Measurements from ENCODE around the gene MT1F.
A peak's percentile ranks its signal among the peaks of the same experiment; 100 is the strongest.
"Not testable (repeated sequence)": the region's sequence is repeated elsewhere in the genome, so short reads cannot be mapped to it uniquely, and the experiment has no call there.

MT1F gene

DNA sequence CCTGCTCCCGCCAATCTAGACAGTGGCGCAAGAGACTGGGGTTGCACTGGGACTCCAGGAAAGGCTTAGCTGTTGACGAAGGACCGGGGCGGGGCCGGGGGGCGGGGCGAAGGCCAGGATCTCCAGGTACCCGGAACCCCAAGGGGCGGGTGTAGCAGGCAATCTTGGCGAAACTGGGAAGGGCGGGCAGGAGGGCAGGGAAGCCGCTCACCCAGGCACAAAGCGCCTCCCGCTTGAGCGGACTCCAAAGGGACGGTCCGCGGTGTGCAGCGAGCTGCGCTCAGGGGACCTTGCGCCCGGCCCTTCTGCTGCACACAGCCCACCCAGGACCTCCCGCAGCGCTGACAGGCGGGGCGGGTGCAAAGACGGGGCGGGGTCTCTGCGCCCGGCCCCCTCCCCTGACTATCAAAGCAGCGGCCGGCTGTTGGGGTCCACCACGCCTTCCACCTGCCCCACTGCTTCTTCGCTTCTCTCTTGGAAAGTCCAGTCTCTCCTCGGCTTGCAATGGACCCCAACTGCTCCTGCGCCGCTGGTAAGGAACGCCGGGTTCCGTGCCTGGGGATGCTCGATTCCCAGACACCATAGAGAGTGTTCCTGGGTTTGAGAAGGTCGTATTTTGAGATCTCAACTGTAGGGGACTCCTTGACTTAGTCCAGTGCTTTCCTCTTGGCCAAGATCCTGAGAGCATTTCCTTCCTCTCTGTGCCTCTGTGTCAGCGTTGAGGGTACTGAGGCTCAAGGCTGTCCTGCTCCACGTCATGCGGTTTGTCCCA lies at the start of gene MT1F:
TSS of gene MT1F (plus strand) at position 405 of the 772 bp plus-strand sequence. CDS start at position 505, 100 bp downstream.
- peak within 1 kb of the TSS; percentile 31 to 66 (median 52) for H3K4me3 ChIP-seq
- peak within 1 kb of the TSS in 20 of 21 experiments; percentile 7 to 83 (median 69) for H3K27ac ChIP-seq

DNA sequence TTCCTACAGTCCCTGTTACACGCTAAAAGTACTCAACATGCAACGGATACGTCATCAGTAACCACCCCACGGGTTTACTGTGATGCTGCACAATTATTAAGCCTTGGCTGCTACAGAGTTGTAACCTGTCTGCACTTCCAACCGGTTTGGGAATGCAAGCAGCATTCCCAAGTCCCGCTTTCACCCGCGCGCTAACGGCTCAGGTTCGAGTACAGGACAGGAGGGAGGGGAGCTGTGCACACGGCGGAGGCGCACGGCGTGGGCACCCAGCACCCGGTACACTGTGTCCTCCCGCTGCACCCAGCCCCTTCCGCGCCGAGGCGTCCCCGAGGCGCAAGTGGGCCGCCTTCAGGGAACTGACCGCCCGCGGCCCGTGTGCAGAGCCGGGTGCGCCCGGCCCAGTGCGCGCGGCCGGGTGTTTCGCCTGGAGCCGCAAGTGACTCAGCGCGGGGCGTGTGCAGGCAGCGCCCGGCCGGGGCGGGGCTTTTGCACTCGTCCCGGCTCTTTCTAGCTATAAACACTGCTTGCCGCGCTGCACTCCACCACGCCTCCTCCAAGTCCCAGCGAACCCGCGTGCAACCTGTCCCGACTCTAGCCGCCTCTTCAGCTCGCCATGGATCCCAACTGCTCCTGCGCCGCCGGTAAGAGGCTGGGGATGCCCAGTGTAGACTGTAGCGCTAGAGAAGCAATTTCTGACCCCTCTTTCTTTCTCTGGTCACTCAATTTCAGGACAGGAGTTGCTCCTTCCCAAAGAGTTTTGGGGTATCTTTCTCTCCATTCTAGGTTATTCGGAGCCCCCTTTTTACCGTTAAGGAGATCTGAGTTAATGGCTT lies 49.5 kb upstream of the MT1F start, which contains the start of gene MT2A:
TSS of gene MT2A (plus strand) at position 542 of the 833 bp plus-strand sequence. CDS start at position 614, 72 bp downstream.
- Histone ChIP-seq H3K4me3 (peak within 1 kb of the TSS; percentile 44 to 69 (median 60)), H3K27ac (peak within 1 kb of the TSS; percentile 60 to 99 (median 92))

- Histone ChIP-seq H3K4me3 (peak overlapping the region; percentile 44 to 69 (median 60)), H3K27ac (peak overlapping the region; percentile 56 to 99 (median 92))
Observed at GRCh38 chr16:56608876-56609462, 48.8 kb upstream of the MT1F start.

DNA sequence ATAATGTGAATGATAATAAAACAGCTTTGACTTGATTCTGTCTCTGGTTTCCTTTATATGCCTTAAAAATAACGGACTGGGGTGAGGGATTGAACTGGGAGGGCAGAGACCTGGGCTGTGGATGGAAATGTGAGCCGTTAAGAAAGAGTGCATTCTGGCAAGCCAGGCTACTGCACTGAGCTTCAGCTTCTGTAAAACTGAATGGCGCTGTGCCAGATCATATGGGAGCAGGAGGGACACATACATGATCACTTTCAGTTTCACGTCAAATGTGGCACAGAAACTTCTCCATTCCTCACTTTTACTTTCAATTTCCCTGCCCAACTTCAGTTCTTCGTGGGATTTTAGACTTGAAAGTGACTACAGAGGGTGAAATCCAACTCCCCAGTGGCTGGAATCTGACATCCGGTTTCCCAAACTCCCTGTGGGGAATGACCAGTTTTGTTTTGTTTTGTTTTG lies 48.3 kb upstream of the MT1F start:
- Histone ChIP-seq H3K4me3 (peak overlapping the region; percentile 44 to 69 (median 60)), H3K27ac (peak overlapping the region; percentile 56 to 99 (median 92))

- peak overlapping the region in 6 of 7 experiments; percentile 44 to 69 (median 56) for H3K4me3 ChIP-seq
Observed at GRCh38 chr16:56610017-56610608, 47.6 kb upstream of the MT1F start.

GRCh38 chr16:56610609-56611111 lies 47.1 kb upstream of the MT1F start:
- no peak overlapping the region for H3K4me3 ChIP-seq

More at GRCh38 chr16:56610017-56610608, 47.6 kb upstream of the MT1F start:
- peak overlapping the region; percentile 48 to 99 (median 92) for H3K27ac ChIP-seq

GRCh38 chr16:56611281-56611833 lies 46.4 kb upstream of the MT1F start:
- Histone ChIP-seq H3K4me3 (no peak overlapping the region), H3K27ac (peak overlapping the region in 18 of 21 experiments; percentile 84 to 99 (median 93))

More at GRCh38 chr16:56610609-56611111, 47.1 kb upstream of the MT1F start:
- H3K27ac ChIP-seq, result peak overlapping the region; percentile 48 to 99 (median 92)

DNA sequence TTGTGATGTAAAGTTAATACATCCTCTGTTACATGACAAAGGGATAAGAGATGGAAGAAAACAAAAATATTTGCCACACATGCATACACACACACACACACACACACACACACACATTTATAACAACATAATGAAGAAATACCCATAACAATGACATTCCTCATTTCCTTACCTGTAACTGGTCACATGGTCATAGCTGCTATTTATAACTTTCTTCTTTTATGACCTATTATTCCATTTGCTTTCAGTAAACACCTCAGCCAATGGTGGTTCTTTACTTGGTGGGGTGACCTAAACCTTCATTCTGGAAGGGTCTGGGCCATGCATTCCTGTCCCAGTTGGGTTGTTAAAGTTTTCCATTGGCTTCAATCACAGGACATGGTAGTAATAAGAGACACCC lies 44.1 kb upstream of the MT1F start:
- Histone ChIP-seq H3K4me3 (no peak overlapping the region), H3K27ac (no peak overlapping the region)

- Histone ChIP-seq H3K4me3 (no peak overlapping the region), H3K27ac (no peak overlapping the region)
Observed at GRCh38 chr16:56614549-56614991, 43.2 kb upstream of the MT1F start.

GRCh38 chr16:56615353-56615752 lies 42.4 kb upstream of the MT1F start:
- Histone ChIP-seq H3K27ac (no peak overlapping the region), H3K4me3 (no peak overlapping the region)

GRCh38 chr16:56616608-56617211 lies 41.0 kb upstream of the MT1F start:
- Histone ChIP-seq H3K4me3 (peak overlapping the region in 6 of 7 experiments; percentile 1 to 30 (median 22)), H3K27ac (peak overlapping the region in 8 of 21 experiments; percentile 0 to 67 (median 34))

DNA sequence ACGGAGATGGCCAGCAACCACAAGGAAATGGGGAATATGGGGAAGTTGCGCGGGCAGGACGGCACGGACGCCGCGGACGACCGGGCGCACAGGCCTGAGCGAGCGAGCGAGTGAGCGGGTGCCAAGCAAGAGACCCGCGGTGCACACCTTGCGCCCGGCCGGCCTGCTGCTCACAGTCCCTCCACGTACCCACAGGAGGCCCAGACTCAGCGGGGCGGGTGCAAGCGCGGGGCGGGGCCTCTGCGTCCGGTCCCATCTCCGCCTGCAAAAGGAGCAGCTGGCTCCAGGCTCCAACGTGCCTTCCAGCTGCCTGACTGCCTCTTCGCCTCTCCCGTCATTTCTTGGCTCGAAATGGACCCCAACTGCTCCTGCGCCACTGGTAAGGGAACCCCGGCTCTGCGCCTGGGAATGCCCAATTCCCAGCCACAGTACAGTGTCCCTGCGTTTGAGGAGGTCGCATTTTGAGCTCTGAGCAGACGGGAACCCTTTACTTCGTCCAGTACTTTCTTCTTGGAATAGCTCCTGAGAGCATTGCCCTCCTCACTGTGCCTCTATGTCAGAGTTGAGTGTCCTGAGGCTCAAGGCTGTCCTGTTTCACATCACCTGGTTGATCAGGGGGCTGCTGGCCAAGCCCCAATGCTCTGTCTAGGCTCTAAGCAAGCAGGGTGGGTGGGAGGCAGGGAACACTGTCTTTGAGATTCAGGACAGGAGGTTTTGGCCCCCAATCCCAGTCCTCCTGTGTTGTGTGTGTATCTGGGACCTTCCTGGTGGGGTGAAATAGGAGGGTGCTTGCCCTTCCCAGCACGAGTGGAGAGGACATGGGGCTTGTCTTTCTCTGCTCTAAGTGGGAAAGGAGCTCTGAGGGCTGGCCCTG lies 40.3 kb upstream of the MT1F start:
- Histone ChIP-seq H3K4me3 (peak overlapping the region in 6 of 7 experiments; percentile 1 to 30 (median 22)), H3K27ac (peak overlapping the region in 9 of 21 experiments; percentile 0 to 67 (median 38))

GRCh38 chr16:56618138-56618537 lies 39.6 kb upstream of the MT1F start:
- Histone ChIP-seq H3K4me3 (no peak overlapping the region), H3K27ac (no peak overlapping the region)

- Histone ChIP-seq H3K27ac (no peak overlapping the region), H3K4me3 (no peak overlapping the region)
Observed at GRCh38 chr16:56620339-56620897, 37.3 kb upstream of the MT1F start.

- H3K4me3 ChIP-seq, H3K27ac ChIP-seq: not testable (repeated sequence)
Observed at GRCh38 chr16:56621665-56622445, 35.9 kb upstream of the MT1F start.

GRCh38 chr16:56623184-56623583 lies 34.6 kb upstream of the MT1F start:
- H3K4me3 ChIP-seq, H3K27ac ChIP-seq: not testable (repeated sequence)

Measured in skin epidermis (tissue), 12 donors.